BLaER1 treated with 17β-estradiol and CSF1 and Interleukin-3, amounts not matched to agents 10 nM and 100 nM (cell line): ENCODE measurements around the gene DPP6.
"Not testable (repeated sequence)": the region's sequence is repeated elsewhere in the genome, so short reads cannot be mapped to it uniquely, and the experiment has no call there.

Source experiments
- H3K27ac ChIP-seq, 11 experiments: shearing (Covaris generic); formaldehyde crosslinking; 2 replicates each; pipeline ENCODE4 v1.8.1; 2022
- H3K27me3 ChIP-seq, 11 experiments: shearing (Covaris generic); formaldehyde crosslinking; 2 replicates each; pipeline ENCODE4 v1.8.1; 2022
- H3K36me3 ChIP-seq, 11 experiments: shearing (Covaris generic); formaldehyde crosslinking; 2 replicates each; pipeline ENCODE4 v1.8.1; 2022
- H3K4me1 ChIP-seq, 10 experiments: shearing (Covaris generic); formaldehyde crosslinking; 2 replicates each; pipeline ENCODE4 v1.8.1; 2022
- H3K4me2 ChIP-seq, 11 experiments: shearing (Covaris generic); formaldehyde crosslinking; 2 replicates each; pipeline ENCODE4 v1.8.1; 2022
- H3K4me3 ChIP-seq, 10 experiments: shearing (Covaris generic); formaldehyde crosslinking; 2 replicates each; pipeline ENCODE4 v1.8.1; 2022
- H3K9ac ChIP-seq, 11 experiments: shearing (Covaris generic); formaldehyde crosslinking; 2 replicates each; pipeline ENCODE4 v1.8.1; 2022
- H3K9me3 ChIP-seq, 11 experiments: shearing (Covaris generic); formaldehyde crosslinking; replicated peaks in 1 of 11; 2 replicates each; pipeline ENCODE4 v1.8.1; 2022
- H4K20me1 ChIP-seq, 11 experiments: shearing (Covaris generic); formaldehyde crosslinking; 2 replicates each; pipeline ENCODE4 v1.8.1; 2022

DPP6 gene

GRCh38 chr7:154053466-154054312 lies 1.5 kb downstream of the DPP6 start:
- H3K4me2 ChIP-seq, H3K9me3 ChIP-seq, H4K20me1 ChIP-seq, H3K4me3 ChIP-seq, H3K27me3 ChIP-seq, H3K27ac ChIP-seq, H3K36me3 ChIP-seq, H3K4me1 ChIP-seq, H3K9ac ChIP-seq: not testable (repeated sequence)

DNA sequence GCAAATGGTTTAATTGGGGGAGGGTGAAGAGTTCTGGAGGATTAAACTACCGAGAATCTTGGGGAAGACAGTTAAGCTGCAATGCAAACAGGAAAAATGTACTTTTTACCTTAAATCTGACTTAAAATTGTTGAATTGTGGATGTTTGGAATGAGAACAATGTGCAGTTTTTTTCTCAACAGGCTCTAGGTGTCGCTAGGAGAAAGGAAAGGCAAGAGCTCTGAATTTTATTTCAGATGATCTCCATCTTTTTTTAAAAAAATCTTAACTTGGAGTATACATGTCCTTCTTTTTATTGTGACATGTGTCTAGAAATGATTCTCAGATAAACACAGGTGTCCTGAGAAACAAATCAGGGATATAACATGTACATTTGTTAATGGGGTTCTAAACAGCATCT lies 2.5 kb downstream of the DPP6 start:
- H3K9ac ChIP-seq, H4K20me1 ChIP-seq, H3K27ac ChIP-seq, H3K4me1 ChIP-seq, H3K4me2 ChIP-seq, H3K36me3 ChIP-seq, H3K27me3 ChIP-seq, H3K4me3 ChIP-seq: not testable (repeated sequence)
- peaks cover under 1 to 10% (median 8%) of the 10 kb centered on the region in 11 experiments; a peak in 16 of 22 replicates for H3K9me3 ChIP-seq

DNA sequence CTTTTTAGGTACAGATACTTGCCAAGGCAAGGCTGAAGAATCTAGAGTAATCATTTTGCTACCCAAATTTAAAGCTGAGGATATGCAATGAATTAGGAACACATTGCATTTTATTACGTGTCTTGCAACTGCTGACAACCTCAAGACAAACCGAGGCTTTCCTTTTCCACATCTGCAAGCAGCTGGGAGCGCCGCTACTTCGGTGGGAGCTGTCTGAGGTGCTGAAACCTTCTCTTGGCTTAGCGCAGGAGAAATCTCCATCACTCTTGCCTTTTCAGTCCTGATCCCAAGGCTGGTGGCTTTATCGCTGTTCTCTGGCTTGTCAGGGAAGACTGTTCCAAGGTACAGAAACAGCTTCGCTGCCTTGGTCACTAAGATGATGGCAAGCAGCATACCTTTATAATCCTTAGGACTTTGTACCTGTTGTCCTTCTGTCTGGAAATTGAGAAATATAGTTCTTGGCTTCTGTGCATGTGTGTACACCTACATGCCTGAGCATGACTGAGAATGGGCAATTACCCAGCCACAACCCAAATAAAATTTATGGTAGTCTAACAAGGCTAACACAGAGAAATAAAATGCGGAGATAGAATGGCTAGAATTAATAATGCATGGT lies 3.4 kb downstream of the DPP6 start:
- not testable (repeated sequence) for H3K27me3 ChIP-seq, H3K27ac ChIP-seq, H3K4me2 ChIP-seq, H3K4me3 ChIP-seq, H4K20me1 ChIP-seq, H3K9ac ChIP-seq, H3K36me3 ChIP-seq, H3K4me1 ChIP-seq
- peaks cover 7 to 20% (median 17%) of the 10 kb centered on the region in 11 experiments for H3K9me3 ChIP-seq

GRCh38 chr7:154058783-154059182 lies 6.6 kb downstream of the DPP6 start:
- H3K9ac ChIP-seq, H3K4me1 ChIP-seq, H3K4me3 ChIP-seq: not testable (repeated sequence)

GRCh38 chr7:154060551-154060950 lies 8.4 kb downstream of the DPP6 start:
- H3K9me3 ChIP-seq: peaks cover 20 to 42% (median 38%) of the 10 kb centered on the region in 11 experiments
- not testable (repeated sequence) for H3K9ac ChIP-seq, H4K20me1 ChIP-seq, H3K27me3 ChIP-seq, H3K4me1 ChIP-seq, H3K27ac ChIP-seq, H3K36me3 ChIP-seq, H3K4me3 ChIP-seq, H3K4me2 ChIP-seq

More at GRCh38 chr7:154058783-154059182, 6.6 kb downstream of the DPP6 start:
- not testable (repeated sequence) for H3K27me3 ChIP-seq, H3K36me3 ChIP-seq, H3K4me2 ChIP-seq, H3K27ac ChIP-seq, H4K20me1 ChIP-seq
- H3K9me3 ChIP-seq: peaks cover 20 to 42% (median 38%) of the 10 kb centered on the region in 11 experiments

- not testable (repeated sequence) for H3K27me3 ChIP-seq, H3K4me3 ChIP-seq, H3K36me3 ChIP-seq, H4K20me1 ChIP-seq, H3K9me3 ChIP-seq
- H3K4me2 ChIP-seq: peak overlapping the region in 8 of 11 experiments; percentile 65 to 91 (median 86); a peak in 15 of 22 replicates
- peak overlapping the region in 1 of 11 experiments; percentile 26; a peak in 1 of 22 replicates for H3K9ac ChIP-seq
- peaks cover 0 to 24% (median 15%) of the 10 kb centered on the region in 10 experiments; a peak in 17 of 20 replicates for H3K4me1 ChIP-seq
- H3K27ac ChIP-seq: peak overlapping the region in 2 of 11 experiments; percentile 34 to 84; a peak in 3 of 22 replicates
Measured at GRCh38 chr7:154071833-154072232, 19.6 kb downstream of the DPP6 start.

- peak overlapping the region in 3 of 10 experiments; percentile 13 to 46 (median 15); a peak in 4 of 20 replicates for H3K4me3 ChIP-seq
- H3K9me3 ChIP-seq, H4K20me1 ChIP-seq, H3K36me3 ChIP-seq, H3K27me3 ChIP-seq: not testable (repeated sequence)
- peak overlapping the region in 4 of 11 experiments; percentile 43 to 84 (median 72); a peak in 7 of 22 replicates for H3K27ac ChIP-seq
- peaks cover 0 to 26% (median 15%) of the 10 kb centered on the region in 10 experiments; a peak in 17 of 20 replicates for H3K4me1 ChIP-seq
- H3K4me2 ChIP-seq: peak overlapping the region; percentile 31 to 91 (median 81)
- H3K9ac ChIP-seq: peak overlapping the region in 4 of 11 experiments; percentile 32 to 76 (median 66); a peak in 7 of 22 replicates
Measured at GRCh38 chr7:154072395-154073181, 20.4 kb downstream of the DPP6 start.

- H3K27me3 ChIP-seq, H3K27ac ChIP-seq, H4K20me1 ChIP-seq, H3K9ac ChIP-seq, H3K4me3 ChIP-seq, H3K9me3 ChIP-seq, H3K4me2 ChIP-seq, H3K4me1 ChIP-seq, H3K36me3 ChIP-seq: not testable (repeated sequence)
Measured at GRCh38 chr7:154078523-154078922, 26.3 kb downstream of the DPP6 start.

DNA sequence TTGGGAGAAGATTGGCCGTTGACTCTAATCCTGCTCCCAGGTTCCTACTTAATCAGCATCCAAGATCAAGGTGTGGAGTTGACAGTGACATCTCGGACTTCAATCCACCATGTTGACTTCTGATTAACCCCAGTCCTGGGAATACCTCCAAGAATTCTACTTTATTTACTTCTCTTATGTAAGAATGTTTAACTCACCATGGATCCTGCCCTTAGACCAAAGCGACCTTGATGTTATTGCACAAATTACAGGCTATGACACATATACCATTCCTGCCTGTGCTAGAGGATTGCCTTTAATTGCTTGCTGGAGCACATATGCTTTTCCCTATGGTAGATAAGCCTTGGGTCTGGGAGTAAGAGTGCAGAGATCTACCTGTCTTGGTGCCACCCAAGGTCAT lies 28.1 kb downstream of the DPP6 start:
- not testable (repeated sequence) for H3K9ac ChIP-seq, H3K27ac ChIP-seq, H3K9me3 ChIP-seq, H3K36me3 ChIP-seq, H3K4me3 ChIP-seq, H3K4me1 ChIP-seq, H4K20me1 ChIP-seq, H3K4me2 ChIP-seq, H3K27me3 ChIP-seq

DNA sequence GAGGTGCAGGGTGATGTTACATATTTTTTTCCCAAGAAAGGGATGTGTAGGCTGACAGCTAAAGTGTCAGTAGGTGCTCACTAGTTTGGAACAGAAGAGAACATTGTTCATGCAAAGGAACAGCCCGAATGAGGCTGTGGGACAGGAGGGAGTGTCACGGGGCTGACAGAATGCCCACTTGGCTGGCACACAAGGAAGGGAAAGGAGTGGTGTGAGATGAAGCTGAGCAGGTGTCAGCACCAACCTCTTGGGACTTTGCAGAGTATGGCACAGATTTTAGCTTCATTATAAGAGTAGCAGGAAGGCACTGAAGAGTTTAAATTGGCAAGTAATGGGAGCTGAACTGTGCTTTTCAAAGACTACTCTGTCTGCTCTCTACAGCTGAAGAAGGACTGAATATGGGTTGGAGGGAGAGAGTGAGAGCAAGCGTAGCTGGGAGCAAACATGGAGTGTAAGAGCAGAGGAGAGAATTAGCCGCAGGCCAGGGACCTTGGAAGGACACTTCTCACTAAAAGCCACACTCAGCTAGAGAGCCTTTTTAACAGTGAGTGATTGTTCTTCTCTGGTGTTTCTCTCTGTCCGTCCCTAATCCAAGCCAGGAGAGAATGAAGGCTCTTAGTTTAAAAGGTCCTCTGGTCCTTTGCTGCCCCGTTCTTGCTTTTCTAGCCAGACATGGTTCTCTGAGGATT lies 35.0 kb downstream of the DPP6 start:
- H3K36me3 ChIP-seq, H3K9ac ChIP-seq, H3K4me2 ChIP-seq, H3K27ac ChIP-seq, H3K4me3 ChIP-seq, H3K9me3 ChIP-seq, H3K4me1 ChIP-seq, H3K27me3 ChIP-seq, H4K20me1 ChIP-seq: not testable (repeated sequence)

DNA sequence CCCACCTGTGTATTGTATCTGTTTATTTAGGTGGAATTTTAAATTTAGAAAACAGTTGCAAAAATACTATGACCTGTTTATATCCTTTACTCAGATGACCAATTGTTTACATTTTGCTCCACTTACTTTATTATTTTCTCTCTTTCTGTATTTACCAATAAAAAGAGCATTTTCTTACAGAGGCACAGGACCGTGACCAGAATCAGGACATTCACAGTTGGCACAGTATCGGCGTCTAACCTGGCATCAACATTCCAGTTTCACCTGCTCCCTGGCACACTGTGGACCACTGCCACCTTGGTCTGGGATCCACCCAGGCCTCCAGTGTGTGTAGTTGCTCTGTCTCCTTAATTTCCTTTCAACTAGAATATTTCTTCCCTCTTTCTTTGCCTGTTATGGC lies 39.9 kb downstream of the DPP6 start:
- not testable (repeated sequence) for H3K9ac ChIP-seq, H4K20me1 ChIP-seq

DNA sequence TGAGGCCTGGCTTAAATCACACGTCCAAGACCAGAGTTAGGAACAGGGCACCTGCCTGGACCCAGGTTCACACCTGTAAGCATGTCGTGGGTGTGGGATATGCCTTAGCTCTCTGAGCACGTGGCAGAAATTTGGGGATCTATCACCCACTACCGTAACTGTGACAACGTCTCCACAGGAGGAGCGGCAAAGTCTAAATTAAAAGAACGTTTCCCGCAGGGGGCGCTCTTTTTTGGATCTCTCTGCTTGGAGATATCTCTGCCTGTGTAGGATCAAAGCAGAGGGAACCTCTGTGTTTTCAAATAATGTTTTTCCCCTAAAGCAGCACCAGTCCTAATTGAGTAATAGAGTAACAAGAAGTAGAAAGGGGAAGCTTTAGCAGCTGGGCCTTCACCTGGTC lies 43.0 kb downstream of the DPP6 start:
- H3K27me3 ChIP-seq, H3K27ac ChIP-seq, H3K36me3 ChIP-seq, H3K4me2 ChIP-seq, H3K9ac ChIP-seq, H3K4me1 ChIP-seq, H4K20me1 ChIP-seq, H3K4me3 ChIP-seq: not testable (repeated sequence)
- H3K9me3 ChIP-seq: peaks cover 0 to 21% (median 0%) of the 10 kb centered on the region in 11 experiments; a peak in 6 of 22 replicates

More for the DNA sequence above, 39.9 kb downstream of the DPP6 start:
- not testable (repeated sequence) for H3K27ac ChIP-seq, H3K36me3 ChIP-seq, H3K4me3 ChIP-seq, H3K9me3 ChIP-seq, H3K4me2 ChIP-seq, H3K4me1 ChIP-seq, H3K27me3 ChIP-seq

DNA sequence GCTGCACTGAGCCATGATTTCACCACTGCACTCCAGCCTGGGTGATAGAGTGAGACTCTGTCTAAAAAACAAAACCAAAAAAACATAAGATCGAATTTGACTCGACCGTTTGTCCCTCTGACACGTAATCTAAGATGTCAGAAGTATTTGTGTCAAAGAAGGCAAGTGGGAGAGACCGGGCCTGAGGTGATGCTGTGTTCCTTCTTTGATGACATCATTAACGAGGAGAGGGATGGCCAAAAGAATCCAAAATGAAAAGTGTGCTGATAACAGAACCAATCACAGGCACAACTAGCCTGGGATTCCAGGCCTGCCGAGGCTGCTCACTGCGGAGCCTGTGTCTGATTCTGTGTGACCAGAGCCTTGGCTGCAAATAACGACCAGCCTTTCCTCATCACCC lies 52.9 kb downstream of the DPP6 start:
- H3K4me1 ChIP-seq, H3K9me3 ChIP-seq, H3K27ac ChIP-seq, H3K4me2 ChIP-seq, H3K27me3 ChIP-seq, H3K4me3 ChIP-seq, H3K36me3 ChIP-seq, H4K20me1 ChIP-seq, H3K9ac ChIP-seq: not testable (repeated sequence)
